GM21390 (cell line): ENCODE measurements around the gene FOXP4.
A peak's percentile ranks its signal among the peaks of the same experiment; 100 is the strongest.

Source experiments
- ATAC-seq: cut with Tn5 transposase; IDR thresholded peaks from one replicate; pipeline ENCODE4 v1.9.1; 2021; ENCODE audit not compliant: unreplicated experiment

The FOXP4 gene, protein sequence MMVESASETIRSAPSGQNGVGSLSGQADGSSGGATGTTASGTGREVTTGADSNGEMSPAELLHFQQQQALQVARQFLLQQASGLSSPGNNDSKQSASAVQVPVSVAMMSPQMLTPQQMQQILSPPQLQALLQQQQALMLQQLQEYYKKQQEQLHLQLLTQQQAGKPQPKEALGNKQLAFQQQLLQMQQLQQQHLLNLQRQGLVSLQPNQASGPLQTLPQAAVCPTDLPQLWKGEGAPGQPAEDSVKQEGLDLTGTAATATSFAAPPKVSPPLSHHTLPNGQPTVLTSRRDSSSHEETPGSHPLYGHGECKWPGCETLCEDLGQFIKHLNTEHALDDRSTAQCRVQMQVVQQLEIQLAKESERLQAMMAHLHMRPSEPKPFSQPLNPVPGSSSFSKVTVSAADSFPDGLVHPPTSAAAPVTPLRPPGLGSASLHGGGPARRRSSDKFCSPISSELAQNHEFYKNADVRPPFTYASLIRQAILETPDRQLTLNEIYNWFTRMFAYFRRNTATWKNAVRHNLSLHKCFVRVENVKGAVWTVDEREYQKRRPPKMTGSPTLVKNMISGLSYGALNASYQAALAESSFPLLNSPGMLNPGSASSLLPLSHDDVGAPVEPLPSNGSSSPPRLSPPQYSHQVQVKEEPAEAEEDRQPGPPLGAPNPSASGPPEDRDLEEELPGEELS

DNA sequence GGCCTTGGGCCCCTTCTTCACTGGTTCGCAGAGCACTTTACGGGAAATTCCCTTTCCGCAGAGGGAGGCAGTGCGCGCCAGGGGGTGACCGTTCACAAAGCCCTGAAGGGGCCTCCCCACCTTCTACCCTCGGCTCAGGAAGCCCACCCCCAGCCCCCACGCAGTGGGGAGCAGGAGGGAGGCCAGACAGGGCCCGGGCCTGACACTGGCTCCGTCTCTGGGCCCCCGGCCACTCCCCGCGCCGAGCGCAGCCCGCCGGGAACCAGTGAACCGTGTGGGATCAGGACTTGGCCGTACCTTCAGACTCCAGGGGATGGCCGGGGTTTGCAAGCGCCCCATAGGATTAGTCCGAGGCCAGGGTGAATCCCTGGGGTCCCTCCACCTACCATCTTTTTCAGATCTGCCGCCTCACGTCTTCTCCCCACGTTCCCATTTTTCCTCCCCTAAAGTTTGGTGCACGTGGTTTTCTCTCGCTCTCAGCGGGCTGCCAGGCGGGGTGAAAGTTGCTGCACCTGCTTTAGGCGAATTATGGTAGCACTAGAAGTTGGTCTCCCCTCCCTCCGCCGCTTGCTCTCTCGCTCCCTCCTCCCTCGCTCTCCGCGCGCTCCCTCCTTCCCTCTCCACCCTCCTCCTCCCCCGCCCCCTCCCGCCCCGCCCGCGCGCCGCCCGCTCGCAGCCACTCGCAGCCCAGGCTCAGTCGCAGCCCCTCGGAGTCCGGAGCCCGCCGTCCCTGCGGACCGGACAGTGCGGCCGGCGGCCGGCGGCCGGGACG, at the start of gene FOXP4:
FOXP4 (plus strand) TSS at position 679 of the 772 bp plus-strand sequence. CDS start 19,380 bp downstream, outside the sequence.
- ATAC-seq: peak; percentile 66

DNA sequence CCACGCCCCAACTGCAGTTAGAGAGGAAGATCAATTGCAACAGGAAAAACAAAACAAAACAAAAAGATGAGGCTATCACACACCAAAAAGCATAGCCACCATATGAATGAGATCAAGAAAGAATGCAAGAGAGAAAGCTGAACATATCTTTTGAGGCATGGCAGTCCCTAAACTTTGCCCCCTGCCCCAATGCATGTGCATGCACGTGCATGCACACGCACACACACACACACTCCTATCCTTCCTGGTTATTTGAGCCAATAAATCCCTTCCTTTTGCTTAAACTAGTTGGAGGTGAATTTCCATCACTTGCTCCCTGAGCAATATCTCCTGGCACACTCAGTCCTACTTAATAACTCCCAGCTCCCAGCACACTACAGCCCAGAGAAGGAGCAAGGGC, 48.6 kb upstream of the FOXP4 start:
- no peak for ATAC-seq

DNA sequence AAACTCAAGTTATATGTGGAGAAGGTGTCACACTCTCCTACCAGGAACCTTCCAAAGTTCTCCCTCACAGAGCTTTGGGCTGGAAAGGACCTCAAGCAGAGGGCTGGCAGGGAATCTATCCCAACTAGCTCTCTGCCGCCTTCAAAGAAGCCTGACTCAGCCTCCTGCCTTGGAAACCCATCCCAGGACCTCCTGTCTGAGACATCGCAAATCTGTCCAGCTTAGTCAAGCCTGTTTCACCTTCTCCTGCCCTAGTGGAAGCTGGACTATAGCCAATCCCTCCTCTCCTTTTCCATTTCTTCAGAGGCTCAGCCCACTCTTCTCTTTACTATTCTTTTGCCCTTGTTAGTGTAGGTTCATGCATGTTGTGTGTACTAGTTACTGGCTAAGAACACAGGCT, 48.2 kb upstream of the FOXP4 start:
- no peak for ATAC-seq

DNA sequence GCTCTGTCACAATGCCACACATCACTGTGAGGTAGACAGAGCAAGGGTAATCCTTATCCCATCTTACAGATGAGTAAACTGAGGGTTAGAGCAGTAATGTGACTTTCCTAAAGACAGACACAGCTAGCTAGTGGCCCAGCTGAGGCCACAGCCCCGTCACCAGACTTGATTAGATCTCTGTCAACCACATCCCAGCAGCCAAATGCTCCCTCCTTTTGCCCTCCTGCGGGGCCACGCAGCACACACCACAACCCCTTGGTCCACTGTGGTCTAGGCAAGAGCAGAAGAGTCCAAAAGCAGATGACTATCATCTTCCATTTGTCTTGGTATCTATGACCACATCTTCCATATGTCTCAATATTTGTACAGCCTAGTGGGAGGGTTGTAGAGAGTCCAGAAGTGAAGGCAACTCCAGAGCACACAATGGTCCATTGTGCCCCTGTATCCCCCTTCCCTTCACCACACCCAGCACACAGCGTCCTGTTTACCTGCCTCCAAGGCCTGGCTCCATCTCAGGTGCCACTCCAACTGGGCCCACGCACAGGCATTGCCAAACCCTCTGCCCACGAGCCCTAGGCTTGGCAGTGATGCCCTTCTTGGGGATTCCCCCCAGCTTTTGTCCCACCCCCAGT, 47.1 kb upstream of the FOXP4 start:
- no peak for ATAC-seq

DNA sequence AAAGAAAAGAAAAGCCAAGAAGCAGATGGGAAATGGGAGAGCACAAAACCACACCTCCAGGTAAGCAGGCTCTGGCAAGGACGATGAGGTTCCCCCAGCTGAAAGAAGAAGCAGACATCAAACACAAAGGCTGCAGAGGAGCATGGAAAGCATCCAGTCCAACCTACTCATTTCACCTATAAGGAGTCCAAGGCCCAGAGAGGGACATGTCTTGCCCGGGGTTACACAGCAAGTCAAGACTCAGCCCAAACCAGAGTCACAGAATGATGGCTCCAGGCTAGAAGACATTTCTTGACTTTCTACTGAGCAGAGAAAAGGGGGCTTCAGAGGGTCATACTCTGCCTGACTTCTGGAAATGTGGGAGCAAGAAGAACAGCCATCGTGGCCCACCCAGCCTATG, 45.6 kb upstream of the FOXP4 start:
- no peak for ATAC-seq

DNA sequence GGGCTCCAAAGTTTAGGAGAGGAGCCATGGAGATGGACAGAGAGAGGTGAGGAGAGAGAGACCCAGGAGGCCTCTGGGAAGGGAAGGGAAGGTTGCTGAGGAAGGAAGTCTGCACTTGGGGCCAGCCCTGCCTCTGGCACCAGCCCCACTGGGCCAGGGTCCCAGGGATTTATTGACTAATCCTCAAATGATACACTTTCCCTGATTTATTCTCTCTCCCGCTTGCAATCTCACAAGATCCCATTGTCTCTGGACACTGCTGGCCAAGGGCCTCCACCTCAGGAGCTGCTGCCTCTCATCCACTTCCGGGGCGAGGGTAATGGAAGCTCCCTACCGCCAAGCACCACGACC, 43.6 kb upstream of the FOXP4 start:
- ATAC-seq: no peak

DNA sequence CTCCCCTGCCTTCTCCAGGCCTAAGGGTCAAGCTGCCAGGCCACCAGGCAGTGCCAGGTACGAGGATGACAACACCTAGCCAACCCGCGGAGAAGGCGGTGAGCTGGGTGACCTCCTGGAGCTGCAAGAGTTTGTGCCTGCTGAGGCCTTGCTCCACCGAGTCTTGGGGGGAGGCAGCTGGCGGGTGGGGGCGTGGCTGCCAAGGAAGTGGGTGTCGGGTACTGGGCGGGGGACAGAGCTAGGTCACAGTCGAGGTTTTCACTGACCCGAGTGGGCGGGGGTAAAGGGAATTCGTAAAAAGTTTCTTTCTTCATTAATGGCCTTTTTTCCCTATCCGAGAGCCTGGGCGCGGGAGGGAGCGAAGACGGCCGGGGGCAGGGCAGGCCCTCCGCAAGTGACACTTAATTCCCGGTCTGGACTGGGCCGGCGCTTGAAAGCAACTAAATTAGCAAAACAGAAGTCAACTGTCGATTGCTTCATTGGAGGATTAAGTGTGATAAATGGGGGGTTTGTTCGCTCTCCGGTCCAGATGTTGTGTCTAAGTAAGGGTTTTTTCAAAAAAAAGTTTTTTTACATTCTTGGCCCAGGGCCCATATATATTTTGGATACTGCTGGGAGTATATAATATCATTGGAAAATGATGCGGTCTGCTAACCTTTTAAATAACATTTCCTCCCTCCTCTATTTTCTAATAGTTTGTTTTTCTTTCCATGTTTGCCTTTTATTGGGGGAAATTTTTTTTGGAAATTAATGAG, 43.1 kb upstream of the FOXP4 start:
- ATAC-seq: no peak

DNA sequence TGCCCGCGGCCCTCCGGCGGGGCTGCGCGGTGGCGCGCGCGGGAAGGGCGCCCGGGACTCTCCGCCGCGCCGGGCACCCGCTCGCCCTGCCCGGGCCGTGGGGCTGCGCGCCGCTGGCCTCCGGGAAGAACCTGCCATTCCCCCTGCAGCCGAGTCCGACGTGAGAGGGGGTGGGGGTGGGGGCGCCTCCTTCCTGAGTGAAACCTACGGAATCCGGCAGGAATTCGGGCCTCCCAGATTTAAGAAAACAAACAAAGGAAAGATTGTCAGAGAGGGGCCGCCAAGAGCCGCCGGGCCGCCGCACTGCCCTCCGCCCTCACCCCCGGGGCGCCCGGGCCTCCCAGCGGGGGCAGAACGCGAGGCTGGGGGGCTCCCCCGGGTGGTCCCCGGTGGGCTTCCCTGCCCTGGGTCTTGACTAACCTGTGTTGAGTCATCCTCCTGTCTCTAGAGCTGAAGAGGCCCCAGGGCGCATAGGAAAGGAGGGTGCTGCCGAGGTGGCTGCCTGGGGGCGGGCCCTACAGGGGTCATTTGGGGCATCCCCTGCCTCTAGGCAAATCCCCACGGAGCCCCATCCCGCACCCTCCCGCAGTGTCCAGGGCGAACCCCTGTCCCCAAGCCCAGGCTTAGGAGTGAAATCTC, 42.2 kb upstream of the FOXP4 start:
- no peak for ATAC-seq

DNA sequence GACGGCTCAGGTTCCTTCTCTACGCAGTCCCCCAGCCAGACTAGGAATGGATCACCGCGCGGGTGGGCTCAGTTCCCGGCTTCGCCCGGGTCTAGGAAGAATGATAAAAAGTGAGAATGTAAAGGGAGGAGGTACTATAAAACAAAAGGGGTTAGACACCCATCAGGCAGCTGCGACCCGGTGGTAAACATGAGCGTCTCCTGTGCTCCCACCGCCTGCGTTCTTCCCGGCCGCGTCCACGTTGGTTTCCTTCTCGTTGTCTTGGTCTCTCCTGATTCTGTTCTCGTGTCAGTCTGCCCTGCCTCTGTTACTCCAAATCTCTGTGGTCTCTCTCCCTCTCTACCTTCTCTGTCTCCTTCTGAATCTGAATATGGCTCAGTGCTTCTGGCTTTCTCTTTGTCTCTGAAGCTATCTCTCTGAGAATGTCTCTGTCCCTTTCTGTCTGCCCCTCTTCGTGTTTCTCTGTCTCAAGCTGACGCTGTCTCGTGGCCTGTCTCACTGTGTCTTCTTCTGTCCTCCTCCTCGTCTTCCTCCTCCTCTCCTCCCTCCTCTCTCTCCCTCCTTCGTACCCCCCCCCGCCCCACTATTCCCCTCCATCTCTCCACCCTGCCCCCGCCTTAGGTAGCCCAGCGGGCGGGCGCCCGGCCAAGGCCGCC, 41.6 kb upstream of the FOXP4 start:
- ATAC-seq: no peak

DNA sequence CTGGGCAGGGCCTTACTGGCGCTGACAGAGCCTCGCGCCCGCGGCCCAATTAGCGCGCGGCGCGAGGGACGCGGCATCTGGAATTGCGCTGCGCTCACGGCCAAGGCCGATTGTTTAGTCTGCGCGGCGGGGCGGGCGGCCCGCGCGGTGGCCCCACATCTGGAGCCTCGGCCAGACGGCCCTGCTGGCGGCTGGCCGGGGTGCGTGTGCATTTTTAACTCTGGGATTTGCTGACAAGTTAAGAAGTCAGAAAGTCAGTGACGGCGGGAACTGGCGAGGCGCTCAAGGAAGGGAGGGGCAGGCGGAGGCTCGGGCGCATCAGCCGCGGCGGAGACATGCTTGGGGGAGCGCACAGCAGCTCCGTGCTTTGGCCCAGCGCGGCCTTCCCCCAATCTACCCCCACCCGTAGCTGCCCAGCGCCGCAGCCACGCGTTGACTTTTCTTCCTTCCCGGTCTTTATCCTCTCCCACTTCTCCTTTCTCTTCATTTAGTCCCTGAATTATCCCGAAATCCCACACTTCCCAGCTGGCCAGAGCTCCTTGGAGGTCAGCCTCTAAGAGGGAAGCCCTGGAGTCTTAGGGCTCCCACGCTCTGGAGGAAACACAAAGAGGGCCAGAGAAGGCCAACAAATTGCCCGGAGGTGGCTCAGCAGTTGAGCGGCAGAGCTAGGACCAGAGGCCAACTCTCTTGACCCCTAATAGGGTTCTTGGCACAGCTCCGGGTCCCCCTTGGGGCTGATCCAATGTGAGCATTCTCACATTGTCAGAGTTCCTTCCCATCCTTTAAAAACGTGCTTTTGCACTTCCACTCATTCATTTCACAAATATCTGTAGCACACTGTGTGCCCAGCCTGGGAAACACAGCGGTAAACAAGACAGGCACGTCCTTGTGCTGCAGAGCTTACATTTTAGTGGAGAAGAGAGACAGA, 40.8 kb upstream of the FOXP4 start:
- peak; percentile 60 for ATAC-seq

DNA sequence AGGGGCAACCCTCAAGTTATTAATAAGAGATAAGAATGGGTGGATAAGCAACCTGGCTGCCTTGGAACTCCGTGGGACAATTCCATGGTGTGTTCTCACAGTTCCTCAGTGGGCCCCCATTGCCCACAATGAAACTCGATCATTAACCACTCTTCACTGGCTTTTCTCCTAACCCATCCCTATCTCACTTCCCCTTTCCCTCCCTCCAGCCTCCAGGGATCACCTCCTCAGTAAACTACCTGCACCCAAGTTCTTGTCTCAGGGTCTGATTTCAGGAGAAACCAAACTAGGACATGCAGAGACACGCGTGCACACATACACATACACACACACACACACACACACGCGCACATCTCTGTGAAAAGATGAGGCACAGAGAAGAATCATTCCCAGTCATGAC, 37.7 kb upstream of the FOXP4 start:
- no peak for ATAC-seq

DNA sequence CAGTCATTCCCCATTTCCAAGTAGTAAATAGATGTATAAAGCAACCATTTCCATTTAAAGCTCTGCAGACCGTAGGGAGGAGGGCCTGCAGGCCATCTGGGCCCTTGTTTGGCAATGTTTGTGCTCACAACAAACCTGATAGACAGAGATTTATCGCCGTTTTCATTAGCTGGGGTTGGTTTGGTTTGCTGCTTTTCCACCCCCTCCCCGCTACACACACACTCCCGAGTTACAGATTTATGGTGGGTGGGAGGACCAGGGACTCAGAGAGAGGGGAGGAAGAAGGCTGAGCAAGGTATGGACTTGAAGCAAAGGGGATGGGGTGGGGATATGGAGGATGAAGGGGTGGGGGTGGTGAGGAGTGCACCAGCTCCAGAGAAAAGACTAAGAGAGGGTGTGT, 36.6 kb upstream of the FOXP4 start:
- ATAC-seq: no peak

DNA sequence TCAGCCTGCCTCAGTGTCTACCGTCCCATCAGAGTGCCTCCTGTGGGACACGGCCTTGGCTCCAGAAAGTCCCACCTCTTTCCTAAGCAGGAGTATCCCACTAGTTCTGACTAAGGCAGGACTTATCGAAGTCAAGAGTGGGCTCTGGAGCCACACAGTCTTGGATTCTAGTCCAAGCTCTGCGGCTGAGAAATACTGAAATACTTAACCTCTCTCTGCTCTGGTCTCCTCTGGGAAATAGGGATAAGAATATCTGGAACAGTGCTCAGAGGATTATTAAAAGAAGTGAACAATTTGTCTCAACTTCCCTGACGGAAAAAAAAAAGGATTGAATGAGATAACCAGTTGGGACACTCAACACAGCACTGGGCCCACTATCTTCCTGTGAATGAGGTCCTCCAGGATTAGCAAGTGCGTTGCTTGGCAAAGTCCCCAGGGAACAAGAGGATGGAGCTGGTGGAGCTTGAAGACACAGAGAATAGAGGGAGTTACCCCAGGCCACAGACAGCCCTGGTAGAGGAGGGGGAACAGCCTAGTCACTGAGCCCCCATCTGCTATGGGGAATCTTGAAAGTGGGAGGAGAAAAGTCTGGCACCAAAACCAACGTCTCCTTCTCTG, 34.6 kb upstream of the FOXP4 start:
- ATAC-seq: no peak

DNA sequence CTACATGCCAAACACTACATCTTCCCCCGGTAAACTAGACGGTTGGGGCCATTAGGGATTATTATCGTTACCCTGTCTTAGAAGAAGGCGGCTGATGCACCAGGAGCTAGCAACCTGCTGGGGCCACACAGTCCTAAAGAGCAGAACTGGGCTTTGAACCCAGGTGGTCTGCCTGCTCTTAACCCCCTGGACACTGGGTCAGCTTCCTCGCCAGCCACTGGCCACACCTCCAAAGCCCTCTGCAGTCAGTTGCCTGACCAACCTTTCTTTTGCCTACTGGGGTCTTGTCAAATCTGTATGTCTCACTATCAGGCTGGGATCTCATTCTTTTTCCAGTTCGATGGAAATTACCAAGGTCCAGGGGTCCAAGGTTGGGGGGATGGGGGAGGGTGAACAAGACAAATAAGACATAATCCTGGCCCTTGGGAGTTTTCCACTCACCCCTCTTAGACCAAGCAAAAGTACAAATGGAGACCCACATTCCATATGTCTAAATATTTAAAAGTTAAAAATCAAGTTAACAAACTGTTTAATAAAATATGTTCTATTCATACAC, 34.0 kb upstream of the FOXP4 start:
- ATAC-seq: no peak

DNA sequence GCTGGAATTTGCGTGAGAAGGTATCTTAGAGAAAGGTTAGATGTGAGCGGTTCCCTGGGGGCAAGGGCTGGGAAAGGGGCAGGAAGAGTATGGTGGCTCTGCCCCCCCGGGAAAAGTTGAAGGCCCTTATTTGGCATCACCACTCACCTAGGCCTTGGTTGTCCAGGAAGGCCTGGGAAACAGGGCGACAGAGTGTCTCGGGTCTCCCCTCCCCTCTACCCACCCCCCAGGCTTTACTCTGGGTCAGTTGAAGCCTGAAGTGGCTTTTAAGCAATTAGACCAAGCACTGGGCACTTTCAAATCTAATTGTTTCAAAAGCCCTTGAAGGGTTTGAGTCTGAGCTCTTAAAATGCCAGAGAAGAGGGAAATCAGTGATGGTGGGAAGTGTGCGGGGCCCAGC, 30.2 kb upstream of the FOXP4 start:
- ATAC-seq: no peak

DNA sequence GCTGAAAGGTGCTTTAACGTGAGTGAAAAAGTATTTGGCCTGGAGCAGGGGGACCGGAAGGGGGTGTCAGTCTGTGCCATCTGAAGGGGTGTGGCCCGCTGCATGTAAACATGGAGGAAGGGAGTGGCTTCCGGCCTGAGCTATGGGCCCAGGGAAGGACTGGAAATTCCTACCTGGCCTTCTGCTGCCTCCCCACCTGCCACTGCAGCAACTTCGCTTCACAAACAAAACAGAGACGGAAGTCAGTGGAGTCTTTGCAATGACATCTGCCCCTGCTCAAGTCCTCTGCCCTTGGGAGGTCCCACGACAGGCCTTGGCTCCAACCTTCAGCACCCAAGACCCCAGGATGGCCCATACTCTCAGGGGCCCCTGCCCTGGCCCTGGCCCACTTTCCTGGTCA, 28.1 kb upstream of the FOXP4 start:
- no peak for ATAC-seq

DNA sequence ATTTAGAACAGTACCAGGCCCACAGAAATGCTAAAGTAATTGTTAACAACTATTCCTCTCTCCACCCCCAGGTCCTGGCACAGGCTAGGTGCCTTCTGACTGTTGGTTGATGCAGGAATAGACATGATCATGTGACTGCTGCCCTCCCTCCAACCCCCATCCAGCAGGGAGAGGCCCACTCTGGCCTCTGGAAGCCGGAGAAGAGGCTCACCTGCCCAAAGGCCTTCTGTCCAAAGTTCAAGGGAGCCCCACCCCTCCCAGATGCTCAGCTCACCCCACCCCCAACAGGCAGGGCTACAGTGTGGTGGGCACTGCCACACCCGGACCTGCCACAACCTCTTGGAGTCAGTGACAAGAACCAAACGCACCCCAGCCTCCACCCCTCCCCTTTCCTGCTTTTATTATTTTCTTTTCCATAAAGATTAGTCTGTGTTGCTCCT, 26.9 kb upstream of the FOXP4 start:
- no peak for ATAC-seq
